Uterus (tissue), 2 donors: Measurements from ENCODE around the gene ANKRD11.

Source experiments
- POLR2A ChIP-seq, 2 donors: fragments of 450-650 bp; IDR thresholded peaks; one replicate each; pipeline ENCODE4 v1.6.1; 2016; ENCODE audit warnings: antibody characterized with exemption in 2 of 2, mild to moderate bottlenecking in 1 of 2, moderate library complexity in 1 of 2
- TF ChIP-seq, protein P1 (sequence below), 4 experiments: fragments of 200-600 bp in 2 of 4; fragments of 450-650 bp in 2 of 4; sonication (generic) in 2 of 4; IDR thresholded peaks; one replicate each; pipeline ENCODE4 v1.5.1; 2016 to 2019; ENCODE audit warnings: antibody characterized with exemption in 4 of 4, mild to moderate bottlenecking in 2 of 4, moderate library complexity in 1 of 4

DNA sequence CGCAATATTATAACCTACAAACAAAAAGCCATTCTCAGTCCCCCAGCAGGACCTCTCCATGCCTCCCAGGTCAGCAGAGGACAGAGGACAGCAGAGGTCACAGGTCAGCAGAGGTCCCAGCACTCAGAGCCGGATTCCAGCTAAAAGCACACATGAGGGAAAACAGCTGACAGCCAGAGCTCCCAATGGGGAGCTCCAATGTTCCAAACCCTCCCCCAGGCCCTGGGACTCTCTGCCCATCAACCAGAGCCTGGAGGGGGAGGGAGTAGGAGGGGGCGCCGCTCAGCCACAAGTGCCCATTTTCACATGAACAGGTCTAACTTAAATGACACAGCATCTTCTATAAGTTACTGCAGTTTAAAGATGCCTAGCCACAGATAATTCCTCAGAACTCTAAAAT, 77.5 kb downstream of the ANKRD11 start:
- TF ChIP-seq, protein P1, sequence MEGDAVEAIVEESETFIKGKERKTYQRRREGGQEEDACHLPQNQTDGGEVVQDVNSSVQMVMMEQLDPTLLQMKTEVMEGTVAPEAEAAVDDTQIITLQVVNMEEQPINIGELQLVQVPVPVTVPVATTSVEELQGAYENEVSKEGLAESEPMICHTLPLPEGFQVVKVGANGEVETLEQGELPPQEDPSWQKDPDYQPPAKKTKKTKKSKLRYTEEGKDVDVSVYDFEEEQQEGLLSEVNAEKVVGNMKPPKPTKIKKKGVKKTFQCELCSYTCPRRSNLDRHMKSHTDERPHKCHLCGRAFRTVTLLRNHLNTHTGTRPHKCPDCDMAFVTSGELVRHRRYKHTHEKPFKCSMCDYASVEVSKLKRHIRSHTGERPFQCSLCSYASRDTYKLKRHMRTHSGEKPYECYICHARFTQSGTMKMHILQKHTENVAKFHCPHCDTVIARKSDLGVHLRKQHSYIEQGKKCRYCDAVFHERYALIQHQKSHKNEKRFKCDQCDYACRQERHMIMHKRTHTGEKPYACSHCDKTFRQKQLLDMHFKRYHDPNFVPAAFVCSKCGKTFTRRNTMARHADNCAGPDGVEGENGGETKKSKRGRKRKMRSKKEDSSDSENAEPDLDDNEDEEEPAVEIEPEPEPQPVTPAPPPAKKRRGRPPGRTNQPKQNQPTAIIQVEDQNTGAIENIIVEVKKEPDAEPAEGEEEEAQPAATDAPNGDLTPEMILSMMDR (IDR thresholded peaks at IDR 0.05): no peak
- TF ChIP-seq POLR2A (IDR thresholded peaks at IDR 0.05): no peak
